GM18520 (cell line): ENCODE measurements around the gene ZSCAN30.
"Not testable (repeated sequence)": the region's sequence is repeated elsewhere in the genome, so short reads cannot be mapped to it uniquely, and the experiment has no call there.

Experiments
- ATAC-seq: cut with Tn5 transposase; IDR thresholded peaks from one replicate; pipeline ENCODE4 v1.9.1; 2021; ENCODE audit not compliant: unreplicated experiment

The ZSCAN30 gene

GRCh38 chr18:35239314-35239713, 50.7 kb downstream of the ZSCAN30 start:
- ATAC-seq: no peak

GRCh38 chr18:35236571-35237363, 53.3 kb downstream of the ZSCAN30 start:
- no peak for ATAC-seq

- ATAC-seq: no peak
Measured at GRCh38 chr18:35231052-35231451, 59.0 kb downstream of the ZSCAN30 start.

- no peak for ATAC-seq
Measured at GRCh38 chr18:35227254-35227653, 62.8 kb downstream of the ZSCAN30 start.

- ATAC-seq: no peak
Measured at GRCh38 chr18:35223797-35224196, 66.2 kb downstream of the ZSCAN30 start.

GRCh38 chr18:35220424-35220823, 69.6 kb downstream of the ZSCAN30 start:
- no peak for ATAC-seq

- ATAC-seq: not testable (repeated sequence)
Measured at GRCh38 chr18:35219331-35219730, 70.7 kb downstream of the ZSCAN30 start.

GRCh38 chr18:35216611-35217010, 73.4 kb downstream of the ZSCAN30 start:
- ATAC-seq: not testable (repeated sequence)

GRCh38 chr18:35215026-35215425, 75.0 kb downstream of the ZSCAN30 start:
- ATAC-seq: no peak

- not testable (repeated sequence) for ATAC-seq
Measured at GRCh38 chr18:35205746-35206458, 84.1 kb downstream of the ZSCAN30 start.

- no peak for ATAC-seq
Measured at GRCh38 chr18:35205199-35205712, 84.8 kb downstream of the ZSCAN30 start.

- no peak for ATAC-seq
Measured at GRCh38 chr18:35203067-35203466, 87.0 kb downstream of the ZSCAN30 start.

- ATAC-seq: no peak
Measured at GRCh38 chr18:35201256-35201931, 88.6 kb downstream of the ZSCAN30 start.
